ENCODE data around the gene WDR55.
"Not testable (repeated sequence)": the region's sequence is repeated elsewhere in the genome, so short reads cannot be mapped to it uniquely, and the experiment has no call there.

WDR55 gene

GRCh38 chr5:140639148-140639981 is 25.3 kb upstream of the WDR55 start, which contains the start of gene TMCO6:
TSS of gene TMCO6 (plus strand) at chr5:140639451. CDS start at chr5:140639528, 77 bp downstream.
- peak; percentile 98 for DNase-seq
- H3K9me3 ChIP-seq (ENCODE audit: severe bottlenecking), result no peaks in the 10 kb centered on the region
- peak within 1 kb of the TSS; percentile 62 for H3K4me3 ChIP-seq (ENCODE audit: low read depth, low read length)
- peak; percentile 72 for TF ChIP-seq CTCF (IDR thresholded peaks at IDR 0.05; ENCODE audit: low read depth, low read length)
- H3K27ac ChIP-seq, result peak within 1 kb of the TSS; percentile 89
- H3K36me3 ChIP-seq, result peaks cover 27% of the 10 kb centered on the region
- no peaks in the 10 kb centered on the region for H3K27me3 ChIP-seq (ENCODE audit: insufficient read depth, low read depth, severe bottlenecking)

- H3K27me3 ChIP-seq (ENCODE audit: insufficient read depth, low read depth, severe bottlenecking), result no peaks in the 10 kb centered on the region
- peaks cover 48% of the 10 kb centered on the region for H3K36me3 ChIP-seq
- H3K9me3 ChIP-seq (ENCODE audit: severe bottlenecking), result no peaks in the 10 kb centered on the region
- no peak for TF ChIP-seq CTCF (IDR thresholded peaks at IDR 0.05; ENCODE audit: low read depth, low read length)
- H3K27ac ChIP-seq, result no peak overlapping the region
- no peak for DNase-seq
- H3K4me3 ChIP-seq (ENCODE audit: low read depth, low read length), result no peak overlapping the region
Observed at GRCh38 chr5:140641716-140642115, 23.0 kb upstream of the WDR55 start.

GRCh38 chr5:140642718-140643117 is 22.0 kb upstream of the WDR55 start:
- no peak overlapping the region for H3K27ac ChIP-seq
- H3K4me3 ChIP-seq (ENCODE audit: low read depth, low read length), result no peak overlapping the region
- H3K36me3 ChIP-seq, result peaks cover 49% of the 10 kb centered on the region
- H3K27me3 ChIP-seq (ENCODE audit: insufficient read depth, low read depth, severe bottlenecking), result no peaks in the 10 kb centered on the region
- no peak for DNase-seq
- TF ChIP-seq CTCF (IDR thresholded peaks at IDR 0.05; ENCODE audit: low read depth, low read length), result no peak
- H3K9me3 ChIP-seq (ENCODE audit: severe bottlenecking), result no peaks in the 10 kb centered on the region

GRCh38 chr5:140647042-140647419 is 17.7 kb upstream of the WDR55 start:
- peaks cover 72% of the 10 kb centered on the region for H3K36me3 ChIP-seq
- H3K4me3 ChIP-seq (ENCODE audit: low read depth, low read length), result peak overlapping the region; percentile 89
- H3K9me3 ChIP-seq (ENCODE audit: severe bottlenecking), result no peaks in the 10 kb centered on the region
- H3K27ac ChIP-seq, result peak overlapping the region; percentile 68
- no peaks in the 10 kb centered on the region for H3K27me3 ChIP-seq (ENCODE audit: insufficient read depth, low read depth, severe bottlenecking)
- no peak for DNase-seq
- no peak for TF ChIP-seq CTCF (IDR thresholded peaks at IDR 0.05; ENCODE audit: low read depth, low read length)

- no peak for DNase-seq
- TF ChIP-seq CTCF (IDR thresholded peaks at IDR 0.05; ENCODE audit: low read depth, low read length), result no peak
- Histone ChIP-seq H3K4me3 (ENCODE audit: low read depth, low read length) (no peak overlapping the region), H3K27ac (no peak overlapping the region), H3K27me3 (ENCODE audit: insufficient read depth, low read depth, severe bottlenecking) (no peaks in the 10 kb centered on the region), H3K36me3 (peaks cover 95% of the 10 kb centered on the region), H3K9me3 (ENCODE audit: severe bottlenecking) (no peaks in the 10 kb centered on the region)
Observed at GRCh38 chr5:140658870-140659269, 5.8 kb upstream of the WDR55 start.

GRCh38 chr5:140660371-140660770 is 4.3 kb upstream of the WDR55 start:
- not testable (repeated sequence) for H3K4me3 ChIP-seq (ENCODE audit: low read depth, low read length); H3K9me3 ChIP-seq (ENCODE audit: severe bottlenecking); H3K27me3 ChIP-seq (ENCODE audit: insufficient read depth, low read depth, severe bottlenecking); DNase-seq; H3K27ac ChIP-seq
- peaks cover 83% of the 10 kb centered on the region for H3K36me3 ChIP-seq

Data from WERI-Rb-1 (cell line).